ENCODE measurements around the gene VSIG2. TPM values are rescaled to one million over a fixed set of nuclear protein-coding genes. Genes with fewer than 3 reads are reported as not detected.
A peak's percentile ranks its signal among the peaks of the same experiment; 100 is the strongest.
"Not testable (repeated sequence)": the region's sequence is repeated elsewhere in the genome, so short reads cannot be mapped to it uniquely, and the experiment has no call there.

VSIG2 gene
- total RNA-seq (2014; rRNA removed; shearing (Covaris generic); ENCODE audit: low replicate concordance), result not detected in 2 replicates

GRCh38 chr11:124751741-124752470 lies at the start of gene VSIG2:
Gene VSIG2, minus strand, starts transcription at chr11:124752255. Its CDS starts 118 bp downstream, at chr11:124752137.
- in situ Hi-C loops (cut with HindIII; ENCODE audit: low pct_unique_long_range_greater_than_20kb, low sequenced_read_pairs), result no loop called here

GRCh38 chr11:124801014-124801413 lies 49.0 kb upstream of the VSIG2 start:
- in situ Hi-C loops (cut with HindIII; ENCODE audit: low pct_unique_long_range_greater_than_20kb, low sequenced_read_pairs), result no loop called here
- no peak for DNase-seq (ENCODE audit: low read depth)

More at GRCh38 chr11:124751741-124752470, at the start of gene VSIG2:
- DNase-seq (ENCODE audit: low read depth), result no peak

GRCh38 chr11:124800226-124800929 lies 48.3 kb upstream of the VSIG2 start, which contains the start of gene MSANTD2:
Gene MSANTD2, minus strand, starts transcription at chr11:124800406. Its CDS starts 26 bp downstream, at chr11:124800380.
- peak; percentile 78 for DNase-seq (ENCODE audit: low read depth)
- in situ Hi-C loops (cut with HindIII; ENCODE audit: low pct_unique_long_range_greater_than_20kb, low sequenced_read_pairs), result no loop called here

- DNase-seq (ENCODE audit: low read depth), result peak; percentile 48
- in situ Hi-C loops (cut with HindIII; ENCODE audit: low pct_unique_long_range_greater_than_20kb, low sequenced_read_pairs), result loop anchor here (5.0 kb wide), 1 partner anchor 33 kb away; no protein-coding TSS in a partner anchor
Observed at GRCh38 chr11:124799348-124800225, 47.5 kb upstream of the VSIG2 start.

GRCh38 chr11:124798991-124799347 lies 46.9 kb upstream of the VSIG2 start:
- in situ Hi-C loops (cut with HindIII; ENCODE audit: low pct_unique_long_range_greater_than_20kb, low sequenced_read_pairs), result loop anchor here (5.0 kb wide), 1 partner anchor 33 kb away; no protein-coding TSS in a partner anchor
- DNase-seq (ENCODE audit: low read depth), result no peak

- in situ Hi-C loops (cut with HindIII; ENCODE audit: low pct_unique_long_range_greater_than_20kb, low sequenced_read_pairs), result loop anchor here (5.0 kb wide), 1 partner anchor 36 kb away; no protein-coding TSS in a partner anchor
- DNase-seq (ENCODE audit: low read depth), result no peak
Observed at GRCh38 chr11:124796312-124796711, 44.3 kb upstream of the VSIG2 start.

GRCh38 chr11:124793466-124794278 lies 41.6 kb upstream of the VSIG2 start:
- in situ Hi-C loops (cut with HindIII; ENCODE audit: low pct_unique_long_range_greater_than_20kb, low sequenced_read_pairs), result no loop called here
- DNase-seq (ENCODE audit: low read depth), result peak; percentile 48

GRCh38 chr11:124791626-124792341 lies 39.7 kb upstream of the VSIG2 start:
- in situ Hi-C loops (cut with HindIII; ENCODE audit: low pct_unique_long_range_greater_than_20kb, low sequenced_read_pairs), result no loop called here
- no peak for DNase-seq (ENCODE audit: low read depth)

GRCh38 chr11:124788521-124788920 lies 36.5 kb upstream of the VSIG2 start:
- no peak for DNase-seq (ENCODE audit: low read depth)
- in situ Hi-C loops (cut with HindIII; ENCODE audit: low pct_unique_long_range_greater_than_20kb, low sequenced_read_pairs), result no loop called here

- DNase-seq (ENCODE audit: low read depth), result no peak
- in situ Hi-C loops (cut with HindIII; ENCODE audit: low pct_unique_long_range_greater_than_20kb, low sequenced_read_pairs), result no loop called here
Observed at GRCh38 chr11:124784051-124784450, 32.0 kb upstream of the VSIG2 start.

- in situ Hi-C loops (cut with HindIII; ENCODE audit: low pct_unique_long_range_greater_than_20kb, low sequenced_read_pairs), result no loop called here
- DNase-seq (ENCODE audit: low read depth), result no peak
Observed at GRCh38 chr11:124783002-124783401, 30.9 kb upstream of the VSIG2 start.

GRCh38 chr11:124779568-124779967 lies 27.5 kb upstream of the VSIG2 start:
- no peak for DNase-seq (ENCODE audit: low read depth)
- in situ Hi-C loops (cut with HindIII; ENCODE audit: low pct_unique_long_range_greater_than_20kb, low sequenced_read_pairs), result no loop called here

- in situ Hi-C loops (cut with HindIII; ENCODE audit: low pct_unique_long_range_greater_than_20kb, low sequenced_read_pairs), result no loop called here
- no peak for DNase-seq (ENCODE audit: low read depth)
Observed at GRCh38 chr11:124778281-124778680, 26.2 kb upstream of the VSIG2 start.

- in situ Hi-C loops (cut with HindIII; ENCODE audit: low pct_unique_long_range_greater_than_20kb, low sequenced_read_pairs), result no loop called here
- DNase-seq (ENCODE audit: low read depth), result no peak
Observed at GRCh38 chr11:124776865-124777645, 25.0 kb upstream of the VSIG2 start.

- in situ Hi-C loops (cut with HindIII; ENCODE audit: low pct_unique_long_range_greater_than_20kb, low sequenced_read_pairs); DNase-seq (ENCODE audit: low read depth): not testable (repeated sequence)
Observed at GRCh38 chr11:124770959-124771358, 18.9 kb upstream of the VSIG2 start.
